HG03571 (cell line): Measurements from ENCODE around the gene GFRA4.
"Not testable (repeated sequence)": the region's sequence is repeated elsewhere in the genome, so short reads cannot be mapped to it uniquely, and the experiment has no call there.

Source experiments
- ATAC-seq: cut with Tn5 transposase; IDR thresholded peaks from one replicate; pipeline ENCODE4 v1.9.1; 2021; ENCODE audit not compliant: unreplicated experiment

Gene GFRA4

GRCh38 chr20:3627476-3627875, 35.7 kb downstream of the GFRA4 start:
- ATAC-seq = no peak

- no peak for ATAC-seq
Observed at GRCh38 chr20:3622406-3622805, 40.8 kb downstream of the GFRA4 start.

- no peak for ATAC-seq
Observed at GRCh38 chr20:3621111-3621510, 42.1 kb downstream of the GFRA4 start.

- ATAC-seq = no peak
Observed at GRCh38 chr20:3616250-3616649, 46.9 kb downstream of the GFRA4 start.

- not testable (repeated sequence) for ATAC-seq
Observed at GRCh38 chr20:3615171-3615840, 47.9 kb downstream of the GFRA4 start.

- no peak for ATAC-seq
Observed at GRCh38 chr20:3614466-3614865, 48.7 kb downstream of the GFRA4 start.

- no peak for ATAC-seq
Observed at GRCh38 chr20:3613821-3614440, 49.3 kb downstream of the GFRA4 start.

- ATAC-seq = no peak
Observed at GRCh38 chr20:3612795-3613572, 50.2 kb downstream of the GFRA4 start.

GRCh38 chr20:3611901-3612300, 51.3 kb downstream of the GFRA4 start:
- ATAC-seq = no peak
